Kidney (tissue), 14 donors: ENCODE results near the gene EHD3. TPM values are rescaled to one million over a fixed set of nuclear protein-coding genes. Genes with fewer than 3 reads are reported as not detected.

Source experiments
- DNase-seq, 5 donors: peaks; one replicate each; pipeline ENCODE4 v3.0.0-alpha.2; 2013 to 2020
- FAIRE-seq: peaks from 2 replicates; lab custom pipeline; 2012; peaks lifted over from hg19 to GRCh38; lab: Jason Lieb, UNC
- H3K27ac ChIP-seq, 2 donors: one replicate each; pipeline ENCODE4 v1.7.0; 2013; ENCODE audit warnings: low read depth in 2 of 2, low read length in 2 of 2, inconsistent platforms in 1 of 2
- H3K27me3 ChIP-seq: one replicate; pipeline ENCODE4 v1.7.1; 2013; ENCODE audit warnings: low read length, inconsistent platforms; ENCODE audit not compliant: control insufficient read depth, insufficient read depth
- H3K36me3 ChIP-seq, 3 donors: one replicate each; pipeline versions ENCODE4 v1.7.0 to v1.7.1; 2013; ENCODE audit warnings: low read length in 3 of 3, control low read depth in 1 of 3, inconsistent platforms in 1 of 3; ENCODE audit not compliant: insufficient read depth in 3 of 3, control insufficient read depth in 2 of 3
- H3K4me1 ChIP-seq, 3 donors: one replicate each; pipeline versions ENCODE4 v1.7.0 to v1.7.1; 2013; ENCODE audit warnings: low read length in 3 of 3, inconsistent platforms in 1 of 3, low read depth in 1 of 3; ENCODE audit not compliant: control insufficient read depth in 2 of 3, insufficient read depth in 2 of 3
- H3K4me3 ChIP-seq, 3 donors: one replicate each; pipeline versions ENCODE4 v1.7.0 to v1.8.1; 2013; ENCODE audit warnings: low read length in 3 of 3, control low read depth in 1 of 3, inconsistent platforms in 1 of 3
- H3K9ac ChIP-seq, 3 donors: one replicate each; pipeline versions ENCODE4 v1.7.0 to v1.7.1; 2013; ENCODE audit warnings: low read length in 3 of 3, control low read depth in 1 of 3, inconsistent platforms in 1 of 3
- H3K9me3 ChIP-seq, 3 donors: one replicate each; pipeline versions ENCODE4 v1.7.0 to v1.7.1; 2013; ENCODE audit warnings: low read length in 3 of 3, control low read depth in 1 of 3, inconsistent platforms in 1 of 3; ENCODE audit not compliant: control insufficient read depth in 2 of 3, insufficient read depth in 1 of 3
- intact Hi-C: fragments of 100-400 bp; cut with DNase I; formaldehyde crosslinking; loops from one replicate; pipeline ENCODE4 v1.11.1; 2022
- polyA plus RNA-seq: library from polyadenylated mRNA; stranded (reverse); fragments of 350-450 nt; fragmentation: Illumina TruSeq; extraction: RNeasy Lipid Tissue Mini Kit (QIAGEN cat#74804); gene quantifications from one replicate; pipeline ENCODE4 v1.2.3, GENCODE V29; 2014; ENCODE audit warnings: low read depth, low replicate concordance; ENCODE audit not compliant: insufficient read depth
- total RNA-seq: library from RNA; stranded (reverse); fragmentation: NEBNext Ultra II Directional; extraction: Animal tissue kit (Norgen Biotek cat#: 25700); gene quantifications from one replicate; pipeline ENCODE4 v1.2.1, GENCODE V29; 2021
- TF ChIP-seq, protein P1 (sequence below): IDR thresholded peaks from 3 replicates; pipeline ENCODE4 v1.5.1; 2012; ENCODE audit warnings: mild to moderate bottlenecking, moderate library complexity, borderline replicate concordance; ENCODE audit not compliant: insufficient read depth; ENCODE audit errors: extremely low read depth
- donor health status: control.
- donor health status: control.
- donor health status: control.
- donor health status: control.
- donor health status: control.
- donor health status: DM: yes; HTN: yes; CAD: no.
- donor health status: Normal renal cell carcinoma (clear cell type).

Gene EHD3
- total and polyA plus RNA-seq, 2 donors from 2014 or later, result 9.5 to 45.3 TPM

GRCh38 chr2:31267437-31268120 lies 33.6 kb downstream of the EHD3 start:
- H3K4me1 ChIP-seq, result peaks cover 0 to 2% (median 0%) of the 10 kb centered on the region in 3 donors
- no peaks in the 10 kb centered on the region for H3K9me3 ChIP-seq
- TF ChIP-seq, protein P1, sequence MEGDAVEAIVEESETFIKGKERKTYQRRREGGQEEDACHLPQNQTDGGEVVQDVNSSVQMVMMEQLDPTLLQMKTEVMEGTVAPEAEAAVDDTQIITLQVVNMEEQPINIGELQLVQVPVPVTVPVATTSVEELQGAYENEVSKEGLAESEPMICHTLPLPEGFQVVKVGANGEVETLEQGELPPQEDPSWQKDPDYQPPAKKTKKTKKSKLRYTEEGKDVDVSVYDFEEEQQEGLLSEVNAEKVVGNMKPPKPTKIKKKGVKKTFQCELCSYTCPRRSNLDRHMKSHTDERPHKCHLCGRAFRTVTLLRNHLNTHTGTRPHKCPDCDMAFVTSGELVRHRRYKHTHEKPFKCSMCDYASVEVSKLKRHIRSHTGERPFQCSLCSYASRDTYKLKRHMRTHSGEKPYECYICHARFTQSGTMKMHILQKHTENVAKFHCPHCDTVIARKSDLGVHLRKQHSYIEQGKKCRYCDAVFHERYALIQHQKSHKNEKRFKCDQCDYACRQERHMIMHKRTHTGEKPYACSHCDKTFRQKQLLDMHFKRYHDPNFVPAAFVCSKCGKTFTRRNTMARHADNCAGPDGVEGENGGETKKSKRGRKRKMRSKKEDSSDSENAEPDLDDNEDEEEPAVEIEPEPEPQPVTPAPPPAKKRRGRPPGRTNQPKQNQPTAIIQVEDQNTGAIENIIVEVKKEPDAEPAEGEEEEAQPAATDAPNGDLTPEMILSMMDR, result no peak
- H3K27ac ChIP-seq, result no peak overlapping the region
- no peak overlapping the region for H3K9ac ChIP-seq
- peaks cover 0 to 4% (median 0%) of the 10 kb centered on the region in 3 donors for H3K36me3 ChIP-seq
- intact Hi-C loops, result no loop called here
- H3K4me3 ChIP-seq, result no peak overlapping the region
- no peak for DNase-seq
- H3K27me3 ChIP-seq, result no peaks in the 10 kb centered on the region
- no peak for FAIRE-seq

DNA sequence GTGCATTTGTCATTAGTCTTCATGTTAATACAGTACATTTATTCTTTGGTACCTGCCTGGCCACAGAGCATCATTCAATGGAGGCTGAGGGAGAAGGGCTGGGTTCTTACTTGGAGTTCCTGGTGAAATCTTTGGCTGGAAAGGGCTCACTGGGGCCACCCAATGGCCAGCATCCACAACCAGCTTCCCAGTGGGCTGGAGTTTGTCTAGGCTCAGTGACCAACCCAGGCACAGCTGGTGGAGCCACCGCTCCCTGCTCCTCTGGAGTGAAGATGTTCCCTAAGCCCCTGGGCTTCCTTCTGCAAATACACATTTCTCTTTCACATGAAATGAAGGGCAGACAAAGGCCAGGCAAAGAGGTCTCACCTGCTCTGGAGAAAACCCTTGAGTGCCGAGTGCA lies 34.4 kb downstream of the EHD3 start:
- no peaks in the 10 kb centered on the region for H3K9me3 ChIP-seq
- H3K27ac ChIP-seq, result no peak overlapping the region

GRCh38 chr2:31269087-31269486 lies 35.1 kb downstream of the EHD3 start:
- no peak for DNase-seq
- H3K4me3 ChIP-seq, result no peak overlapping the region
- intact Hi-C loops, result no loop called here
- no peak overlapping the region for H3K27ac ChIP-seq
- TF ChIP-seq, protein P1, result no peak
- H3K4me1 ChIP-seq, result peaks cover 0 to 7% (median 0%) of the 10 kb centered on the region in 3 donors
- no peak overlapping the region for H3K9ac ChIP-seq
- no peaks in the 10 kb centered on the region for H3K27me3 ChIP-seq
- no peak for FAIRE-seq
- H3K36me3 ChIP-seq, result peaks cover 0 to 1% (median 0%) of the 10 kb centered on the region in 3 donors
- no peaks in the 10 kb centered on the region for H3K9me3 ChIP-seq

More for the DNA sequence above, 34.4 kb downstream of the EHD3 start:
- Histone ChIP-seq H3K4me3 (no peak overlapping the region), H3K4me1 (peaks cover 0 to 2% (median 0%) of the 10 kb centered on the region in 3 donors), H3K9ac (no peak overlapping the region), H3K36me3 (peaks cover 0 to 4% (median 0%) of the 10 kb centered on the region in 3 donors), H3K27me3 (no peaks in the 10 kb centered on the region)
- TF ChIP-seq, protein P1, result no peak
- DNase-seq, result no peak
- intact Hi-C loops, result no loop called here
- no peak for FAIRE-seq
